Measurements from ENCODE around the gene ZNF423.
"Not testable (repeated sequence)": the region's sequence is repeated elsewhere in the genome, so short reads cannot be mapped to it uniquely, and the experiment has no call there.

The ZNF423 gene

DNA sequence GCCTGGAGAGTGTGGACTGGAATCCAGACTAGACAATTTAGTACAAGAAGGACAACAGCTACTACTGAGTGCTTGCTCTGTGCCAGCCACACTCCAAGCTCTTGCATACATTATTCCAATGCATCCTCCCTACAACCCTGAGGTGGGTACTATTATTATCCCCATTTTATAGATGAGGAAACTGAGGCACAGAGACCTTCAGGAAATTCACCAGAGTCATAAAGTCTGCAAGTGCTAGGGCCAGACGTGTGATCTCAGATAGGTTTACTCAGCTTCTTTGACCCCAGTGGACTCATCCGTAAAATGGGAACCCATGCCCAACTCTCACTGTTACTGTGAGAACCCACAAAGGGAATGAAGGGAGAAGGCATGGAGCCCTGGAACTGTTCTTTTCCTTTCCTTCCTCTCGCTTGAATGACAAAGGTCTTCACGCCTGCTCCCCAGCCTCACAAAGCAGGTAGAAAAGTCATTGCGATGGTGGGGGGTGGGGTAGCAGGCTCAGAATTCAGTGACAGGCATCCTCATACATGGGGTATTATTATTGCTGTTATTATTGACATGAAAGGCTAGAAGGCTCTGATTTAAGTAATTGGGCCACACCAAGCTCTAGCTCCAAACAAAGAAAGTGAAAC lies 160.0 kb downstream of the ZNF423 start:
- no peak for DNase-seq (ENCODE audit: low read depth in 1 of 2, low spot score in 1 of 2)
- no peak for TF ChIP-seq JUND (IDR thresholded peaks at IDR 0.05; ENCODE audit: low read depth)
- in situ Hi-C loops (cut with HindIII; ENCODE audit: low pct_unique_long_range_greater_than_20kb, low sequenced_read_pairs) = no loop called here

DNA sequence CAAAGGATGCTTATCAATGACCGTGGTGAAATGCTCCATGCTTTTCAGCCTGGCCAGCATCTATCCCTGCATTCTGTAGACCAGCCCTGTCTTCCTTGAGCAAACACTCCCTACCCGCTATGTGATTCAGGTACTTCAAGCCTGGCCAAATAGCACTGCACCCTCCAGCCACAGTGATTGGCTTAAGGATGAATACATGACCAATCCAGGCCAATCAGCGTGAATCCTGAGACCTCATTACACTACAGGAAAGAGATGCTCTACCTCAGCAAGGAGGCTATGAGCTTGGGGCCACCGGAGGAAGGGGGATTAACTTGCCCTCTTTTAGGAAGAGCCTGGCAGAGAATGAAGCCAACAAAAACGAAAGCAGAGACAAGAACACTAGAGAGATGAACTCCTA lies 162.5 kb downstream of the ZNF423 start:
- in situ Hi-C loops (cut with HindIII; ENCODE audit: low pct_unique_long_range_greater_than_20kb, low sequenced_read_pairs) = no loop called here
- TF ChIP-seq JUND (IDR thresholded peaks at IDR 0.05; ENCODE audit: low read depth) = no peak
- peak in 1 of 2 experiments; percentile 2 for DNase-seq (ENCODE audit: low read depth in 1 of 2, low spot score in 1 of 2)

DNA sequence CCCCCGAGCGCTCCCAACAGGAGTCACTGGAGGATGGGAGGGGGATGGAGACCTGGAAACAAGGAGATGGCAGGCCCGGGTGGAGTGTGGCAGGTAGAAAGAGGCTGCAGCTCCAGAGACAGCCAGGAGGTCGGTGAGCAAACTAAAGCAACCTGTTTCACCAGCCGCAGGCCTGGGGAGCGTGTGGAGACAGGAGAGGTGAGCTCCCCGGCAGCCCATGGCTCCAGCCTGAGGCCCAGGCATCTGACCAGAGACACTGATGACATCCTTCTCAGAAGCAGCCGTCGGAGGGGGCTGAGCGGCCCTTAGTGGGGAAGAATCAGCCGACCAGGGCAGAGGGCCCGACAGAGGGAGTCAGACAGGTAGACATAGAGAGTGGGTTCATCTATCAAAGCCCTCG lies 165.1 kb downstream of the ZNF423 start:
- no peak for TF ChIP-seq JUND (IDR thresholded peaks at IDR 0.05; ENCODE audit: low read depth)
- in situ Hi-C loops (cut with HindIII; ENCODE audit: low pct_unique_long_range_greater_than_20kb, low sequenced_read_pairs) = no loop called here

DNA sequence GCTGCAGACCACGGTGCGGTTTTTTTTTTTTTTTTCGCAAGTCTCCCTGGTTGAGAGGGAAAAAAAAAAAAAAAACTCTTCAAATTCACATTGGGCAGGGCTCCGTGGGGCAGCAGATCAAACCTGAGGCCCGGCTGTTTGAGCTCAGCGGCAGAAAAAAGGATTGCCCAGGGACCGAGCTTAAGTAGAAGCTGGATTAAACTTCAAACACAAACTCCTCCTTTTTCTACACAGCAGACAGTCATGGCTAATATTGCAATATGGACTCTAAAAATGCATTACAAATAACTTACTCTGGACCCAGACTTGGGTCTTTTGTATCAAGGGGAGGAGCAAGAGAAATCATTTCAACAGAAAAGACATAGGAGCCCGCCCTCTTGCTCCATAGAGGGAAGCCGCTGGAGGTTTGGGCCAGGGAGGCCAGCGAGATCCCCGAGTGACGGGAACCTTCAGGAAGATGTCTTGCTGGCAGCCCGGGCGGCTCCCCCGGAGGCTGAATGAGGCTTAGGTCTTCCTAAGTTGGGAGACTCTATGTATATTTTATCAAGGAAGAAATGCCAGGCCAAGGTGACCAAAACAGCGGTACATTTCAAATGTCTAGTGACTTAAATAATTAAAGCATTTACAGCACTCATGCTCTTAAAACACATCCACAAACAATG lies 167.7 kb downstream of the ZNF423 start:
- in situ Hi-C loops (cut with HindIII; ENCODE audit: low pct_unique_long_range_greater_than_20kb, low sequenced_read_pairs) = no loop called here
- DNase-seq (ENCODE audit: low read depth in 1 of 2, low spot score in 1 of 2) = no peak
- TF ChIP-seq JUND (IDR thresholded peaks at IDR 0.05; ENCODE audit: low read depth) = no peak

More for the DNA sequence above, 165.1 kb downstream of the ZNF423 start:
- peak in 1 of 2 experiments; percentile 2 for DNase-seq (ENCODE audit: low read depth in 1 of 2, low spot score in 1 of 2)

DNA sequence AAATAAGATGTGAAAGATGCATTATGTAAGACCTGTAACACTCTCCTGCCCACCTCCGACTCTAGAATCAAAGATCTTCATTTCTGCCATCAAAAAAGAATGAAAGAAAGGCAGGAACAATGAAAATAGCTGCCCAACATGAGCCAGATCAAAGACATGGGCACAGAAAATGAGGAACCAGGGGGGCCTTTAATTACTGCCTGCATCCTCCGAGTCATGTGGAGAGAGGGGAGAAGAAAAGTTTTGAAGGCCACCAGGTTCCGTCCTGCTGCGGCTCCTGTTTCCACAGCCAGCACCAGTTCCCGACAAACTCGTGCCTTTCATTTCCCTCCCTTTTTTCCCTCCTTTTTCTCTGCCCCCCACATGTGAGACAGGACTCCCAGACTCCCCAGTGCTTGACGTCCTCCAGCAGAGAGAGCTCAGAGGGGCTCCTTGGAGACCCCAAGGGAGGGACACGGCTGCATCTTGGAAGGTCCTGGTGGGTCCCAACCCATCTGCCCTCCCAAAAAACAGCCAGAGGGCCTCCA lies 168.4 kb downstream of the ZNF423 start:
- DNase-seq (ENCODE audit: low read depth in 1 of 2, low spot score in 1 of 2) = no peak
- in situ Hi-C loops (cut with HindIII; ENCODE audit: low pct_unique_long_range_greater_than_20kb, low sequenced_read_pairs) = no loop called here
- TF ChIP-seq JUND (IDR thresholded peaks at IDR 0.05; ENCODE audit: low read depth) = no peak

DNA sequence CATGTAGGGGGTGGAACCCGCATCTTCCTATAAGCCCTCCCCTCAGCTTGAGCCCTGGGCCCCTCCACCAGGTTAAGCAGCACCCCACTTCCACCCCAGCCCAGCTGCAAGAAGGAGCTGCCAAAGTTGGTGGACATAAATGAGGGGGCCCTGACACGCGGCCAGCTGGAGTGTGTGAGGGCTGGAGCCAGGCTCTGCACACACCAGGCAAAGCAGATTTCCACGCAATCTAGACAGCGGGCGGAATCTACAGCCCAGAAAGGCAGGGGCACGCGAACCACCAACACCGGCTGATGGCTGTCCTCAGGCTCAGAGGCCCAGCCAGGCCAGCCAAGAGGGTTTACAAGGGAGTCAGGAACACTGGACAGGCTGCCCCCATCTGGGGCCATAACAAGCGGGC lies 171.2 kb downstream of the ZNF423 start:
- DNase-seq (ENCODE audit: low read depth in 1 of 2, low spot score in 1 of 2) = no peak
- TF ChIP-seq JUND (IDR thresholded peaks at IDR 0.05; ENCODE audit: low read depth) = no peak
- in situ Hi-C loops (cut with HindIII; ENCODE audit: low pct_unique_long_range_greater_than_20kb, low sequenced_read_pairs) = no loop called here

DNA sequence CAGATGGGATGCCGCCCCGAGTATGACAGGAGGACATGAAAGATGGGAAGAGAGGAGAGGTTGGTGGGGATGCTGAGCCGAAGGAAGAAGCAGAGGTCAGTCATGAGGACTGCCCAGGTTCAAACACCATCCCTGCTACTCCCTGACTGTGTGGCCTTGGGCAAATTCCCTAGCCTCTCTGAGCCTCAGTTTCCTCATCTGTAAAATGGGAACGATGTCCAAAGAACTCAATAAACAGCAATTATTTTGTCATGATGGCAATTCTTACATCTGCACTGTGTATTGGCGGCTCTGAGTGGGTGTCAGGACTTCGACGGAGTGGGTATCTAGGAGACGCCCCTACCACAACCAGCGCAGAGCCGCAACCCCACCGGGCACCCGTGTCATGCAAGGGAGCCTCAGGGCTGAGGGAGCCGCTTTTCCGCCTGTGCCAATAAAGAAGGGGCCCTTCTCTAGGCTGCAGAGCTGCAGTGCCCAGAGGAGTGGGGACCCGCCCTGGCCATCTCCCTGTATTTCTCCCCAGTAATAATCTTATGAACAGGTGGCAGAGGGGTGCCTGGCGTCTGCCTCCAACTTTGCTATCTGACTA lies 173.2 kb downstream of the ZNF423 start:
- in situ Hi-C loops (cut with HindIII; ENCODE audit: low pct_unique_long_range_greater_than_20kb, low sequenced_read_pairs) = no loop called here
- no peak for TF ChIP-seq JUND (IDR thresholded peaks at IDR 0.05; ENCODE audit: low read depth)
- DNase-seq (ENCODE audit: low read depth in 1 of 2, low spot score in 1 of 2) = no peak

DNA sequence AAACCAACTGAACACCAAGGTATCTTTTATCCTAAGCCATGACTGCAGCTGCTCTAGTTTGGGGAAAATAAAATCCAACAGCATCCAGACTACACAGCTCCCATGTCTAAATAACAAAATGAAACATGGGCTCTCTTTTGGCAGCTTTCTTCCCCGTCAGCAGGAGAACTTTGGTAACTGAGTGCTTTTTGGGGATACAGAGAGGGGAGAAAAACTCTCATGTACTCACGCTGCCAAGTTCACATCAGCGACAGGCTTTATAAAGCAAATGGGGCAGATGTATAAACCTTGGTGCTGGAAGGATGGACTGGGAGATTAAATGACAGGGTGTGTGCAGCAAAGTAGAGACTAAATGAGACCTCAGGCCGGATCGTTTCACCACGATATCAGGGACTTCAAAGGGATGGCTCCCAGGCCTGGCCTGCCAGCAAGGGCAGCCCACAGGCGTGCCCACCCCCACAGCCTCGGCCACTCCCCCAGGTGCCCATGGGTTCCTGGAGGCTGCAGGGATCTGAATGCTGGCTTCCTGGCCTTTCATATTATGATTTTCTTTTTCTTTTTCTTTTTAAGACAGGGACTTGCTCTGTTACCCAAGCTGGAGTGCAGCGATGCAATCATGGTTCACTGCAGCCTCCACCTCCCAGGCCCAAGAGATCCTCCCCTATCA lies 174.6 kb downstream of the ZNF423 start:
- no peak for DNase-seq (ENCODE audit: low read depth in 1 of 2, low spot score in 1 of 2)
- in situ Hi-C loops (cut with HindIII; ENCODE audit: low pct_unique_long_range_greater_than_20kb, low sequenced_read_pairs) = no loop called here
- TF ChIP-seq JUND (IDR thresholded peaks at IDR 0.05; ENCODE audit: low read depth) = no peak

DNA sequence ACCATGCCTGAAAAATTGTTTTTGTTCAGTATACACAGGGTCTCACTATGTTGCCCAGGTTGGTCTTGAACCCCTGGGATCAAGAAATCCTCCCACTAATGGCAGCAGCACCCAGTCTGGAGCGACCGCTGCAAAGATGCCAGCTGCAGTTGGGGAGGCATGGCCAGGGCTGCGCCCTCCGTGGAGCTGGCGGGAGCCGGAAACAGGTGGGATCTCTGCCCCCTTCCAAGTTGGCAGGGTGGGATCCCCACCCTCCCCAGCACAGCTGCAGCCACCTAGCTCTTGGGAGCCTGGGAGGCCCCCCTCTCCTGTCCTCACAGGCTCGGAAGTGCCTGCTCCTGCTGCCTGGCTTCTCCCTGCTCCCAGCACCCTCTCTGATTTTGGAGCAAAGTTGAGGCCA lies 176.8 kb downstream of the ZNF423 start:
- no peak for DNase-seq (ENCODE audit: low read depth in 1 of 2, low spot score in 1 of 2)
- in situ Hi-C loops (cut with HindIII; ENCODE audit: low pct_unique_long_range_greater_than_20kb, low sequenced_read_pairs) = no loop called here
- TF ChIP-seq JUND (IDR thresholded peaks at IDR 0.05; ENCODE audit: low read depth) = no peak

DNA sequence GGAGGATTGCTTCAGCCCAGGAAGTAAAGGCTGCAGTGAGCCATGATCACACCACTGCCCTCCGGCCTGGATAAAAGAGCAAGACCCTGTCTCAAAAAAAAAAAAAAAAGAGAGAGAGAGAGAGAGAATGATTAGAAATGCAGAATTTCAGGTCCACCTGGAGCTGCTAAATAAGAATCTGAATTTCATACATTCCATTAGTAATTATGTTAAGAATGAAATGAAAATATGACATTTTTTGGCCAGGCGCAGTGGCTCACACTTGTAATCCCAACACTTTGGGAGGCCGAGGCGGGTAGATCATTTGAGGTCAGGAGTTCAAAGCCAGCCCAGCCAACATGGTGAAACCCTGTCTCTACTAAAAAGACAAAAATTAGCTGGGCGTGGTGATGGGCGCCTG lies 178.3 kb downstream of the ZNF423 start:
- in situ Hi-C loops (cut with HindIII; ENCODE audit: low pct_unique_long_range_greater_than_20kb, low sequenced_read_pairs); DNase-seq (ENCODE audit: low read depth in 1 of 2, low spot score in 1 of 2): not testable (repeated sequence)

DNA sequence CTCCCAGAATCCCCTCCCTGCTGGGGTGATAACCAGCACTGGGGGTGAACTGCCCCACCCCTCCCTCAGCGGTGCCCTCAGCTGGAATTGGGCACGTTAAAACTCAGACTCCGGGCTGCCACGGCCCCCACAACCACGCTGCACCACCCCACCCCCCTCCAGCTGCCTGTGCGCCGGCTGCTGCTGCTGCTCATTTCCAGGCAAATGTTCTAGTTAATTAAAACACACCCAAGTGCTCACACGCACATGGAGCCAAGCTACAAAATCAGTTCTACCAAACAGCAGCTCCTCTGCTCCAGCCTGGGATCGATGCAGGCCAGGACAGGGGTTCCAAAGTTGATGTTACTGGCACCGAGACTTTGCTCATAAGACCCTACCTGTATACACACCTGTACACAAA lies 180.5 kb downstream of the ZNF423 start:
- in situ Hi-C loops (cut with HindIII; ENCODE audit: low pct_unique_long_range_greater_than_20kb, low sequenced_read_pairs) = no loop called here
- no peak for DNase-seq (ENCODE audit: low read depth in 1 of 2, low spot score in 1 of 2)
- TF ChIP-seq JUND (IDR thresholded peaks at IDR 0.05; ENCODE audit: low read depth) = no peak

DNA sequence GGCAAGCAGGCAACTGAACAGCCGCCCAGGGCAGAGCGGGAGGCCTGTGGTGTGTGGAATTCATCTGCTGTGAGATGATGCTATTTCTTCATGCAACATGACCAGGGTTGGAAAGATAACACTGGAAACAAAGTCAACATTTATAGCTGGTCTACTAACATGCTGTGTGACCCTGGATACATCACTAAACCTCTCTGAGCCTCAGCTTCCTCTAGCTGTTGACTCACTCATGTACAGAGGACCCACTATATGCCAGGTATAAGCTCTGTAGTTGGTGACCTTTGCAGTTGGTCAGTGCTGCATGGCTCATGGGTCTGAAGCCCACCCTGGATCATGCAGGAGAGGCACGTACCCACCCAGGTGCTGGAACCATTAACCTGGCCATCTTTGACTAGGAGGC lies 180.9 kb downstream of the ZNF423 start:
- in situ Hi-C loops (cut with HindIII; ENCODE audit: low pct_unique_long_range_greater_than_20kb, low sequenced_read_pairs) = no loop called here
- no peak for TF ChIP-seq JUND (IDR thresholded peaks at IDR 0.05; ENCODE audit: low read depth)
- DNase-seq (ENCODE audit: low read depth in 1 of 2, low spot score in 1 of 2) = no peak

DNA sequence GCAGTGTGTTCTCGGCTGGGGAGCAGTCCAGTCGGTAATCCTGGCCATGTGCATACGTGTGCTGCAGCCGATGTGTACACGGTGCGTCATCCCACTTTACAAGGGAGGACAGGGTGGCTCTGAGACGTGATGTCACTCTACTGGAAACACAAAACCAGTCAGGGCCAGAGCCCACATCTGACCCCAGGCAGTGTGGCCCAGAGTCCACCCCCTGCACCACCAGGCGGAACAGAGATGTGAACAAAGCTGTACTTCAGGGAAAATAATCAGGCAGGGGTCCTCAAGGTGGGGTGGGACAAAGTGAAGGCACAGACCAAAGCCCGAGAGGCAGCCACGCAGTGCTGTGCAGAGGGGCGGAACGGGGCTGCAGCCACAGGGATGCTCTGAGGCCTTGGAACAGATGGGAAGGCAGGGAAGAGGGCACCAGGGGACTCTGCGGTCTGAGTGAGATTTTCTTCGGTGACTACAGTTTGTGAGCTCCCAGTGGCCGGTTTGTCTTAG lies 181.5 kb downstream of the ZNF423 start:
- no peak for DNase-seq (ENCODE audit: low read depth in 1 of 2, low spot score in 1 of 2)
- in situ Hi-C loops (cut with HindIII; ENCODE audit: low pct_unique_long_range_greater_than_20kb, low sequenced_read_pairs) = no loop called here
- no peak for TF ChIP-seq JUND (IDR thresholded peaks at IDR 0.05; ENCODE audit: low read depth)

Data from T47D (cell line).